Fibroblast of the aortic adventitia (primary cell): ENCODE measurements around the gene HRG. TPM values are rescaled to one million over a fixed set of nuclear protein-coding genes. Genes with fewer than 3 reads are reported as not detected.

Experiments
- DNase-seq: peaks from one replicate; pipeline ENCODE4 v3.0.0-alpha.2; 2010; ENCODE audit warnings: low read depth
- H3K4me3 ChIP-seq: 2 replicates; pipeline ENCODE4 v1.5.1; 2011; ENCODE audit warnings: low read depth, mild to moderate bottlenecking, control low read depth, low read length, moderate library complexity
- CTCF ChIP-seq: IDR thresholded peaks from 2 replicates; pipeline ENCODE4 v1.5.1; 2011; ENCODE audit warnings: mild to moderate bottlenecking, low read length, control low read depth, inconsistent platforms; ENCODE audit not compliant: insufficient read depth
- total RNA-seq: library from RNA; depleted of rRNA; stranded (reverse); fragments of >200 nt; gene quantifications from 2 replicates; pipeline ENCODE4 v1.2.3, GENCODE V29; 2012; ENCODE audit warnings: low replicate concordance

The HRG gene
- total RNA-seq, 1 donor = not detected

- no peak for DNase-seq
- no peak for TF ChIP-seq CTCF
- no peak overlapping the region for H3K4me3 ChIP-seq
Measured at GRCh38 chr3:186620213-186621092, 45.4 kb upstream of the HRG start.

- no peak overlapping the region for H3K4me3 ChIP-seq
- no peak for DNase-seq
- no peak for TF ChIP-seq CTCF
Measured at GRCh38 chr3:186621894-186622650, 43.7 kb upstream of the HRG start.

GRCh38 chr3:186622651-186623310 lies 43.0 kb upstream of the HRG start:
- DNase-seq = no peak
- no peak for TF ChIP-seq CTCF
- no peak overlapping the region for H3K4me3 ChIP-seq

- no peak for TF ChIP-seq CTCF
- no peak for DNase-seq
- H3K4me3 ChIP-seq = no peak overlapping the region
Measured at GRCh38 chr3:186624598-186624997, 41.2 kb upstream of the HRG start.

DNA sequence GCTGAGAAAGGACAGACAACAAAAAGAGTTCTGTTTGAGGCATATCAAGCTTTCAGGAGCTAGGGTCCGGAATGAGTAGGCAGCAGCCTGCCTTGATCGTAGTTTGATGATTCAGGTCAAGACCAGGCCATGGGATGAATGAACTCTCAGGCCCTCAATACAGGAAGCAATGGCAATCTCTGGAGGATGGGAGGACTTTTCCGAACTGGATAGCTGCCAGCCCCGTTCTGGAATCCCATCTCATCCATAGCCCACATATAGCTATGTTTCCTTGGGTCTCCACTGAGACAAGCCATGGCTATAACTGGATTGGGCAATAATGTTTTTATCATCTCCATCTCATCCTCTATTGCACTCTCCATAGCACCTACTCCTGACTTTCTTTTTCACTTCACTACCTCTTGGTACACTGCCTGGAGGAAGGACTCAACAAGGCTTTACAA lies 40.2 kb upstream of the HRG start:
- DNase-seq = no peak
- no peak overlapping the region for H3K4me3 ChIP-seq
- TF ChIP-seq CTCF = no peak

- no peak for DNase-seq
- TF ChIP-seq CTCF = no peak
Measured at GRCh38 chr3:186626254-186626847, 39.5 kb upstream of the HRG start.

More at GRCh38 chr3:186626254-186626847, 39.5 kb upstream of the HRG start:
- H3K4me3 ChIP-seq = no peak overlapping the region
